Stimulated activated CD4-positive, alpha-beta T cell treated with anti-CD3 and anti-CD28 coated beads, Interleukin-12 subunit alpha, Interleukin-12 subunit beta, amount 100 ng/mL, for 4 hours (primary cell): Measurements from ENCODE around the gene SPI1.
"Not testable (repeated sequence)": the region's sequence is repeated elsewhere in the genome, so short reads cannot be mapped to it uniquely, and the experiment has no call there.

ENCODE experiments used
- DNase-seq: peaks from one replicate; pipeline ENCODE4 v3.0.0-alpha.2; 2020

Gene SPI1

DNA sequence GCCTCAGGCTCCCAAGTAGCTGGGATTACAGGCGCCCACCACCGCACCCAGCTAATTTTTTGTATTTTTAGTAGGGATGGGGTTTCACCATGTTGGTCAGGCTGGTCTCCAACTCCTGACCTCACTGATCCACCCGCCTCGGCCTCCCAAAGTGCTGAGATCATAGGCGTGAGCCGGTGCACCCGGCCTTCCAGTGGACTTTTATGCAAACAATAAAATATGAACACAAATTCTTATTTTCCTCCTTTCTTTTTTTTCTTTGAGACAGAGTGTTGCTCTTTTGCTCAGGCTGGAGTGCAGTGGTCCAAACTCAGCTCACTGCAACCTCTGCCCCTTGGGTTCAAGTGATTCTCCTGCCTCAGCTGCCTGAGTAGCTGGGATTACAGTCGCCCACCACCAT is 61.8 kb downstream of the SPI1 start:
- not testable (repeated sequence) for DNase-seq

DNA sequence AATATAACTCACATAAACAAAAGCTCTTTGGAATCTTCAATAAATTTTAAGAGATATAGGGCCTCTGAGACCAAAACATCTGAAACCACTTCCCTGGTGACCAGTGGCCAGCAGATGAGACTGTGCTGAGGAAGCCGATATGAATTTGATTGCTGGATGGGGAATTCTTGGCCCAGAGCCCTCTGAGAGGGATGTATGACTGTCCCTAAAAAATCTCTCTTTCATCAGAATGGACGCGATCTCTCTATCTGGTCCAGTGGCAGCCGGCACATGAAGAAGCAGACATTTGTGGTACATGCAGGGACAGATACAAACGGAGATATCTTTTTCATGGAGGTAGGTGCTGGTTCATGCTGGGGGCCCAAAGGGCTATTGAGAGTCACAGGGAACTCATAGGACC is 63.4 kb downstream of the SPI1 start:
- no peak for DNase-seq

GRCh38 chr11:47308050-47308823 is 70.1 kb downstream of the SPI1 start:
- DNase-seq, result no peak

DNA sequence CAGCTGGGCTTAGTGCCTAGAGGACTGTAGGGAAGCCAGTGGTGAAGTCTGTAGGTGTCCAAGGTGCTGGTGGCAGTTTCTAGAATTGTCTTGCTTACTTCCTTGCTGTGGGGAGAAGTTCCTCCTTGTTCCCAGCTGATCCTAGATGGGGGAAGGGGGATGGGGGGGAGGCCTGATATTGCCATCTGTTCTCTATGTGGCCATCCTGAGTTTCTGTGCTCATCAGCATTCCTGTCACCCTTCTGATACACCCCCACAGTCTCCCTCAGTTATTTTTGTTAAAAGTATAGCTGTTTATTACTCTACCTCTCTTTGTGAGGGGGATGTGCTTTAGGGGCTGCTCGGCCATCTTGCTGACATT is 71.9 kb downstream of the SPI1 start:
- no peak for DNase-seq

GRCh38 chr11:47305734-47306483 is 72.4 kb downstream of the SPI1 start:
- DNase-seq, result no peak
